ENCODE measurements around the gene ROM1.

The ROM1 gene

DNA sequence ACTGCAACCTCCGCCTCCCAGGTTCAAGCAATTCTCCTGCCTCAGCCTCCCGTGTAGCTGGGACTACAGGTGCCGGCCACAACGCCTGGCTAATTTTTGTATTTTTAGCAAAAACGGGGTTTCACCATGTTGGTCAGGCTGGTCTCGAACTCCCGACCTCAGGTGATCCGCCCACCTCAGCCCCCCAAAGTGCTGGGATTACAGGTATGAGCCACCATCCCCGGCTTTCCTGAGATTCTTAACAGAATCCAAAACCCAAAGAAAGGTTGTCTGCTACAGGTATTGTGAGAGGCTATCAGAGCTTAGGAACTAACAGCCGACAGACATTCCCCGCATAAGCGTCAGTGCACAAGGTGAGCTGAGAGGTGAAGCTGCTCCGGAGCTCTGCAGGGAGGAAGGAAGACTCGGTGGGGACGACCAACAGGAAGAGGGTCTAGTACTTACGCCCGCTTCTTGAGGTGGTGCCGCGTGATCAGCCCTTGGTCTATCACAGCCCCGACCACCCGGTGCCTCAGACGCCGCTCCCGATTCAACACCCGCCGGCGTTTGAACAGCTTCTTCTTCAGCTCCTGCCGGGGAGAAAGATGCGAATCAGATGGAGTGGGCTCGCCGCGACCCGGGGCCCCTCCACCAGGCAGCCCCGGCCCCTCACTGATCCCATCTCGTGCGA is 51.5 kb downstream of the ROM1 start:
- DNase-seq (peak; percentile 73), ATAC-seq (ENCODE audit: insufficient read depth, low read depth) (peak; percentile 63)
- Histone ChIP-seq H3K4me1 (ENCODE audit: insufficient read depth, low read length) (peaks cover 42% of the 10 kb centered on the region), H3K79me2 (ENCODE audit: insufficient read depth, low read length) (peaks cover 54% of the 10 kb centered on the region), H3K27ac (ENCODE audit: low read length) (peak overlapping the region; percentile 83), H3K36me3 (ENCODE audit: insufficient read depth, low read length) (peaks cover 34% of the 10 kb centered on the region), H3K9ac (ENCODE audit: low read depth, low read length) (peak overlapping the region; percentile 76), H3K4me2 (ENCODE audit: insufficient read depth, low read length) (peak overlapping the region; percentile 86), H3K27me3 (ENCODE audit: insufficient read depth, low read length, poor library complexity) (no peaks in the 10 kb centered on the region), H3K4me3 (ENCODE audit: low read depth in 1 of 2, low read length in 2 of 2) (peak overlapping the region; percentile 58 to 72), H3K9me3 (ENCODE audit: insufficient read depth, low read length, severe bottlenecking) (no peaks in the 10 kb centered on the region), H4K20me1 (ENCODE audit: insufficient read depth, low read length) (peaks cover 10% of the 10 kb centered on the region), H2AFZ (ENCODE audit: low read depth, low read length) (peak overlapping the region; percentile 67)
- no peak for TF ChIP-seq EZH2 (IDR thresholded peaks at IDR 0.05; ENCODE audit: borderline replicate concordance, low read depth, low read length, severe bottlenecking)
- TF ChIP-seq, protein P1, sequence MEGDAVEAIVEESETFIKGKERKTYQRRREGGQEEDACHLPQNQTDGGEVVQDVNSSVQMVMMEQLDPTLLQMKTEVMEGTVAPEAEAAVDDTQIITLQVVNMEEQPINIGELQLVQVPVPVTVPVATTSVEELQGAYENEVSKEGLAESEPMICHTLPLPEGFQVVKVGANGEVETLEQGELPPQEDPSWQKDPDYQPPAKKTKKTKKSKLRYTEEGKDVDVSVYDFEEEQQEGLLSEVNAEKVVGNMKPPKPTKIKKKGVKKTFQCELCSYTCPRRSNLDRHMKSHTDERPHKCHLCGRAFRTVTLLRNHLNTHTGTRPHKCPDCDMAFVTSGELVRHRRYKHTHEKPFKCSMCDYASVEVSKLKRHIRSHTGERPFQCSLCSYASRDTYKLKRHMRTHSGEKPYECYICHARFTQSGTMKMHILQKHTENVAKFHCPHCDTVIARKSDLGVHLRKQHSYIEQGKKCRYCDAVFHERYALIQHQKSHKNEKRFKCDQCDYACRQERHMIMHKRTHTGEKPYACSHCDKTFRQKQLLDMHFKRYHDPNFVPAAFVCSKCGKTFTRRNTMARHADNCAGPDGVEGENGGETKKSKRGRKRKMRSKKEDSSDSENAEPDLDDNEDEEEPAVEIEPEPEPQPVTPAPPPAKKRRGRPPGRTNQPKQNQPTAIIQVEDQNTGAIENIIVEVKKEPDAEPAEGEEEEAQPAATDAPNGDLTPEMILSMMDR (IDR thresholded peaks at IDR 0.05; ENCODE audit: borderline replicate concordance, extremely low read depth, low read length, poor library complexity, severe bottlenecking) = no peak

Measured in DND-41 (cell line).